ENCODE results near the gene REXO1. TPM values are rescaled to one million over a fixed set of nuclear protein-coding genes. Genes with fewer than 3 reads are reported as not detected.
"Not testable (repeated sequence)": the region's sequence is repeated elsewhere in the genome, so short reads cannot be mapped to it uniquely, and the experiment has no call there.

Gene REXO1
- total RNA-seq, 2 donors from 2014 or later = 22.8 to 27.4 TPM

GRCh38 chr19:1807030-1807694 is 41.1 kb downstream of the REXO1 start:
- DNase-seq (ENCODE audit: low spot score) = no peak
- intact Hi-C loops (cut with DNase I) = no loop called here

- DNase-seq (ENCODE audit: low spot score) = no peak
- intact Hi-C loops (cut with DNase I) = no loop called here
Measured at GRCh38 chr19:1806184-1807029, 41.9 kb downstream of the REXO1 start.

- no peak for DNase-seq (ENCODE audit: low spot score)
- intact Hi-C loops (cut with DNase I) = no loop called here
Measured at GRCh38 chr19:1805401-1806183, 42.7 kb downstream of the REXO1 start.

- no peak for DNase-seq (ENCODE audit: low spot score)
- intact Hi-C loops (cut with DNase I) = no loop called here
Measured at GRCh38 chr19:1804858-1805257, 43.4 kb downstream of the REXO1 start.

GRCh38 chr19:1799695-1800342 is 48.5 kb downstream of the REXO1 start:
- intact Hi-C loops (cut with DNase I) = no loop called here
- DNase-seq (ENCODE audit: low spot score) = no peak

GRCh38 chr19:1797313-1797712 is 51.0 kb downstream of the REXO1 start:
- DNase-seq (ENCODE audit: low spot score) = not testable (repeated sequence)

GRCh38 chr19:1796395-1797142 is 51.7 kb downstream of the REXO1 start:
- intact Hi-C loops (cut with DNase I) = no loop called here
- no peak for DNase-seq (ENCODE audit: low spot score)

More at GRCh38 chr19:1797313-1797712, 51.0 kb downstream of the REXO1 start:
- intact Hi-C loops (cut with DNase I) = not testable (repeated sequence)

GRCh38 chr19:1794424-1795172 is 53.7 kb downstream of the REXO1 start:
- intact Hi-C loops (cut with DNase I) = no loop called here
- DNase-seq (ENCODE audit: low spot score) = no peak

GRCh38 chr19:1791879-1792278 is 56.4 kb downstream of the REXO1 start:
- no peak for DNase-seq (ENCODE audit: low spot score)
- intact Hi-C loops (cut with DNase I) = no loop called here

GRCh38 chr19:1790054-1790792 is 58.1 kb downstream of the REXO1 start:
- DNase-seq (ENCODE audit: low spot score) = no peak
- intact Hi-C loops (cut with DNase I) = no loop called here

- DNase-seq (ENCODE audit: low spot score) = no peak
- intact Hi-C loops (cut with DNase I) = no loop called here
Measured at GRCh38 chr19:1789261-1790041, 58.8 kb downstream of the REXO1 start.

- intact Hi-C loops (cut with DNase I) = no loop called here
- DNase-seq (ENCODE audit: low spot score) = no peak
Measured at GRCh38 chr19:1787116-1787515, 61.2 kb downstream of the REXO1 start.

GRCh38 chr19:1786668-1787067 is 61.6 kb downstream of the REXO1 start:
- no peak for DNase-seq (ENCODE audit: low spot score)
- intact Hi-C loops (cut with DNase I) = no loop called here

GRCh38 chr19:1785310-1785709 is 63.0 kb downstream of the REXO1 start:
- DNase-seq (ENCODE audit: low spot score) = no peak
- intact Hi-C loops (cut with DNase I) = no loop called here

- intact Hi-C loops (cut with DNase I) = no loop called here
- DNase-seq (ENCODE audit: low spot score) = no peak
Measured at GRCh38 chr19:1783874-1784273, 64.4 kb downstream of the REXO1 start.

GRCh38 chr19:1783354-1783753 is 64.9 kb downstream of the REXO1 start:
- intact Hi-C loops (cut with DNase I) = no loop called here
- no peak for DNase-seq (ENCODE audit: low spot score)

GRCh38 chr19:1782521-1782920 is 65.8 kb downstream of the REXO1 start:
- intact Hi-C loops (cut with DNase I) = no loop called here
- no peak for DNase-seq (ENCODE audit: low spot score)

Measured in posterior vena cava (tissue), 2 donors.